ENCODE data around the gene DAAM1.

The DAAM1 gene

DNA sequence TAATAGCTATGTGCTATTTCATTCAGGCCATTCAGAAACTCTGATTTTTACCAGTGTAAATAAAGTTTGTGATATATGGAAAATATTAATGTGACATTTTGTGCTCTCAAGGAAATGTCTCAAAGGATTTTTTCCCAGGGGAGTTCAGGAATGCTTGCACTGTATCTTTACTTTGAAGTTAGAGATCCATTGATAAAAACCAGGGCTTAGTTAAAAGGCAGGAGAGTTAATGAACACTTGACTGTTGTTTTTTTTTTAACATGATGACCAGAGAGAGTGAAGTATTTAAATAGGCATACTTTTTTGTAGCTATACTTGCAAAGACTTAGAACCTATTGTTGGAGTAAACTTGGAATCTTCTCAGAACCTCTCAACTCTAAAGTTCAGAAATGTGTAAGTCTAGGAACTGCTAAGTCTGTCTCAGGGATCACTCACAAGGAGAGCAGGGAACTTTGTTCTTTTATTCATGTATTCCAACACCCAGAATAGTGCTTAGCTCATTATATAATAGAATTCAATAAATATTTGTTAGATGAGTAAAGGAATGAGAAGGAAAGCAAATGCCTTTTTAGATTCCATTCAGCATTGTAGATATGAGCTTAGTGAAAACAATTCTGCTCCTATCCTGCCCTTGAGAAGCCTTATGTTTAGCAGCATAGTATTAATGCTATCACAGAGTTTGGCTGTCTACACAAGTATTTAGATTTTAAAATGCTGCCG, 117.5 kb downstream of the DAAM1 start:
- TF ChIP-seq, protein P1, sequence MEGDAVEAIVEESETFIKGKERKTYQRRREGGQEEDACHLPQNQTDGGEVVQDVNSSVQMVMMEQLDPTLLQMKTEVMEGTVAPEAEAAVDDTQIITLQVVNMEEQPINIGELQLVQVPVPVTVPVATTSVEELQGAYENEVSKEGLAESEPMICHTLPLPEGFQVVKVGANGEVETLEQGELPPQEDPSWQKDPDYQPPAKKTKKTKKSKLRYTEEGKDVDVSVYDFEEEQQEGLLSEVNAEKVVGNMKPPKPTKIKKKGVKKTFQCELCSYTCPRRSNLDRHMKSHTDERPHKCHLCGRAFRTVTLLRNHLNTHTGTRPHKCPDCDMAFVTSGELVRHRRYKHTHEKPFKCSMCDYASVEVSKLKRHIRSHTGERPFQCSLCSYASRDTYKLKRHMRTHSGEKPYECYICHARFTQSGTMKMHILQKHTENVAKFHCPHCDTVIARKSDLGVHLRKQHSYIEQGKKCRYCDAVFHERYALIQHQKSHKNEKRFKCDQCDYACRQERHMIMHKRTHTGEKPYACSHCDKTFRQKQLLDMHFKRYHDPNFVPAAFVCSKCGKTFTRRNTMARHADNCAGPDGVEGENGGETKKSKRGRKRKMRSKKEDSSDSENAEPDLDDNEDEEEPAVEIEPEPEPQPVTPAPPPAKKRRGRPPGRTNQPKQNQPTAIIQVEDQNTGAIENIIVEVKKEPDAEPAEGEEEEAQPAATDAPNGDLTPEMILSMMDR (conservative IDR thresholded peaks at IDR 0.05; ENCODE audit: low read depth, low read length) = no peak
- H3K4me3 ChIP-seq (ENCODE audit: low read depth, low read length) = no peak overlapping the region
- peak; percentile 70 for DNase-seq (ENCODE audit: low read depth)

DNA sequence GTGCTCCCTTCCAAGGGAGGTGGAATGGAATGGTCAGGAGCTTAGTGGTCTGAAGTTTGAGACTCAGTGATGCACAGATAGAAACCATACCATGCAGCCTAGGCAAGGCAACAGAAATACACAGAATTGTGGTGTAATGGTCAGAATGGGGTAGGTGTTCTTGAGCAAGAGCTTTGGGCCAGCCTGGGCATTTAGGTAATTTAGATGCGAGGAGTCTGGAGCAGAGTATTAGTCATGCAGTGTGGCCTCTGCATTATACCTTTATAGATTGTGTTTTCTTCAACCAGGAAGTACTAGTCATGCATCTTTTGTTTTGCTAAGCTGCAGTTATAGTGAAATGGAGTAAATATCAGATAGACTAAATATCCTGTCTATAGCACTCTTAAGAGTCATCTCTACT, 118.3 kb downstream of the DAAM1 start:
- TF ChIP-seq, protein P1 (conservative IDR thresholded peaks at IDR 0.05; ENCODE audit: low read depth, low read length) = no peak

DNA sequence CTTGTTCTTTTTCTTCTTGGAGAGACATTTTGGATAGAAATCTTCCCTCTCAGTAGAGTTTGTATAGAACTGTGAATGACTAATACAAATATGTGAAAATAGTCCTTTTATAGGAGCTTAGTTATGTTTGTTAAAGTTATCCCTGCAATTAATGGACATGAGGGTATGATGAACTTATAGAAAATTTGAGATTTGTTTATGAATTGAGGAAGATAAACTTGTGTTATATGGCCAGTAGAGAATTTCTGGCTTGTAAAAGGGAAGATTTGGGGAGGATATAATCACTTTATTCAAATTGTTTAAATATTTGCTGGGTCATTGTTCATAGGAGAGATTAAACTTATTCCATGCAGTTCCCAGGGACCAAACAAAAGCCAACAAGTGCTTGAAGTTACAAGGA, 119.6 kb downstream of the DAAM1 start:
- H3K4me3 ChIP-seq (ENCODE audit: low read depth, low read length) = no peak overlapping the region
- DNase-seq (ENCODE audit: low read depth) = no peak
- TF ChIP-seq, protein P1 (conservative IDR thresholded peaks at IDR 0.05; ENCODE audit: low read depth, low read length) = no peak

More for the DNA sequence above, 118.3 kb downstream of the DAAM1 start:
- DNase-seq (ENCODE audit: low read depth) = peak; percentile 60
- no peak overlapping the region for H3K4me3 ChIP-seq (ENCODE audit: low read depth, low read length)

DNA sequence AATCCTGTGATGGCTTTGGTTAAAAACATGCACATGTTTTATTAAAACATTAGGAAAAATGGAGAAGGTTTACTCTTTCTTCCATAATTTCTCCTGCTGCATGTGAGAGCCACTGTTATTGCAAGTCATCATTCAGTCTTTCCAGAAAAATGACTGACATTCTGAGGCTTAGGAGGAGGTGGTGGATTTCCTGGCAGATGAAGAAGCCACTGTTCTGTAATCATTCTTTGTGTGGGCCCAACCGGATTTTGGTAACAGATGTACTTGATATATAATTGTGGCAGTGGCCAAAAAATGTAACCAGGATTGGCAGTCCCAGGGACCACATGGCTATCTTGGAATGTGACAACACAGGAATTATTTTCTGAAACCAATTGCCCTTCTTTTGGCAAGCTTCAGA, 120.2 kb downstream of the DAAM1 start:
- H3K4me3 ChIP-seq (ENCODE audit: low read depth, low read length) = no peak overlapping the region
- TF ChIP-seq, protein P1 (conservative IDR thresholded peaks at IDR 0.05; ENCODE audit: low read depth, low read length) = no peak
- no peak for DNase-seq (ENCODE audit: low read depth)

DNA sequence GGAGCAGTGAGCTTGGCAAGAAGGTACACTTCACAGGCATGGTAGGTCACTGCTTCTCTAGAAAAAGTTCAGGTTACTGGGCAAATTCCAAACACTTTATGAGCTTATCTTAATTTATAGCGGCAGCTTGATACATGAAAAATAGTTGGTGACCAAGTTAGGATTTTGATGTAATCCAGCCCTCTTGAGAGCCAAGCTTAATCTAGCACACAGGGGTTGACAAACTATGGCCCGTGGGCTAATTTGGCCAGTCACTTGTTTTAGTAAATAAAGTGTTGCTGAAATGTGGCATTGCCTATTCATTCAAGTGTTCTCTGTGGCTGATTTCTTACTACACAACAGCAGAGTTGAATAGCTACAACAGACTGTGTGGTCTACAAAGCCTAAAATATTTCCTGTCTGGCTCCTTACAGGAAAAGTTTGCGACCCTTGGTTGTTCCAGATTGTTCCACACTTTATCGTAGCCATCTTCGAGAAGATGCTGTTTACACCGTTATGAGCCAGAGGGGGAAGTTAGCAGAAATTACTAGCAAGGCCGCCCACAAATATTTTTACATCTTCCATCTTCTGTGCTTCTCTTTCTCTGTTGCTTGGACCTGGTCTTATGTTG, 120.9 kb downstream of the DAAM1 start:
- no peak overlapping the region for H3K4me3 ChIP-seq (ENCODE audit: low read depth, low read length)
- no peak for DNase-seq (ENCODE audit: low read depth)
- TF ChIP-seq, protein P1 (conservative IDR thresholded peaks at IDR 0.05; ENCODE audit: low read depth, low read length) = no peak

DNA sequence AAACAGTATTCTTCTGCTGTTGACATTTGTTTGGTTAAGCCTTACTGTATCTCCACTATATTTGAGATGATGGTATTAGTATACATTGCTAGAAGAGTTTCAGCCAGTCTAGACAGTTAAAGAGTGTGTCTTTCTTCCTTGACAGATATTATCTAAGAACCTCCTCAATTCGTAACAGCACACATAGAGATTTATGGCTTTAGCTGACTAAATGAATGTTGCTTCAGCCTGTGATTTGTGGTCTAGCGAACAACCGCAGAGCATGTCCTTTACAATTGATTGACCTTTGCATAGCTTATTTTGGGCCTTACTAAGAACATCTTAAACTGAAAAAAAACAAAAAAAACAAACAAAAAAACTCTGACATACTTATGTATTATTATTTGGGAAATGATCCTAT, 122.2 kb downstream of the DAAM1 start:
- TF ChIP-seq, protein P1 (conservative IDR thresholded peaks at IDR 0.05; ENCODE audit: low read depth, low read length) = no peak
- DNase-seq (ENCODE audit: low read depth) = peak; percentile 77
- no peak overlapping the region for H3K4me3 ChIP-seq (ENCODE audit: low read depth, low read length)

DNA sequence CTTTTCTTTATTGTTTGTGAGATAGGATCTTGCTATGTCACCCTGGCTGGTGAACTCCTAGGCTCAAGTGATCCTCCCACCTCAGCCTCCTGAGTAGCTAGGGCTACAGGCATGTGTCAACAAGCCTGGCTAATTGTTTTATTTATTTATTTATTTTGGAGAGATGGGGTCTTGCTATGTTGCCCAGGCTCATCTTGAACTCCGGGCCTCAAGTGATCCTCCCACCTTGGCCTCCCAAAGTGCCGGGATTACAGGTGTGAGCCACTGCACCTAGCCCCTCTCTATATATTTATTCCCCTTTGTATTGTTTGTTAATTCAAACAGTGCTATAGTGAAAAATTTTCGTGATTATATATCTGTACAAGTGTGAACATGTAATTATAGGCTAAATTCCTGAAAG, 123.3 kb downstream of the DAAM1 start:
- DNase-seq (ENCODE audit: low read depth) = no peak
- no peak overlapping the region for H3K4me3 ChIP-seq (ENCODE audit: low read depth, low read length)
- TF ChIP-seq, protein P1 (conservative IDR thresholded peaks at IDR 0.05; ENCODE audit: low read depth, low read length) = no peak

Measured in choroid plexus epithelial cell (primary cell).